Panc1 (cell line): ENCODE results near the gene CDKAL1. TPM values are rescaled to one million over a fixed set of nuclear protein-coding genes. Genes with fewer than 3 reads are reported as not detected.

Experiments
- ATAC-seq: fragments of 200-7000 bp; cut with Tn5 transposase; 2 replicates; pipeline ENCODE4 v1.9.1; 2020; ENCODE audit warnings: mild to moderate bottlenecking, moderate library complexity
- BruUV-seq: library from RNA; stranded (reverse); fragments of 400-500 nt; replicated peaks from 2 replicates; lab custom pipeline; 2021; lab: Mats Ljungman, UMichigan
- CTCF ChIA-PET: fragments of 300-600 bp; sonication (Branson Sonifier 250); formaldehyde crosslinking; loops from one replicate; lab custom pipeline; 2022; ENCODE audit warnings: antibody characterized with exemption; lab: Charles Lee
- POLR2A ChIA-PET: fragments of 300-600 bp; sonication (Branson Sonifier 250); formaldehyde crosslinking; loops from one replicate; lab custom pipeline; 2022; ENCODE audit warnings: antibody characterized with exemption; lab: Charles Lee
- DNase-seq: peaks from one replicate; pipeline ENCODE4 v3.0.0-alpha.2; 2010; ENCODE audit warnings: low read depth, low spot score
- H3K27ac ChIP-seq: 2 replicates; pipeline ENCODE4 v1.5.1; 2011; ENCODE audit warnings: mild to moderate bottlenecking, low read length, inconsistent platforms
- H3K27me3 ChIP-seq: fragments of 200-500 bp; sonication (Bioruptor generic); 2 replicates; pipeline ENCODE4 v1.6.0; 2014; ENCODE audit warnings: low read length, inconsistent platforms; ENCODE audit not compliant: control insufficient read depth, insufficient read depth
- H3K36me3 ChIP-seq: fragments of 200-500 bp; sonication (Bioruptor generic); 2 replicates; pipeline ENCODE4 v1.5.1; 2014; ENCODE audit warnings: inconsistent platforms, mild to moderate bottlenecking, low read length, moderate library complexity; ENCODE audit not compliant: control insufficient read depth, insufficient read depth
- H3K4me1 ChIP-seq: 2 replicates; pipeline ENCODE4 v1.5.1; 2011; ENCODE audit warnings: inconsistent platforms, mild to moderate bottlenecking, low read length, moderate library complexity; ENCODE audit not compliant: control insufficient read depth, insufficient read depth
- H3K4me3 ChIP-seq, 2 experiments: 2 replicates each; pipeline ENCODE4 v1.5.1; 2011 to 2012; ENCODE audit warnings: low read depth in 2 of 2, low read length in 2 of 2, mild to moderate bottlenecking in 2 of 2, inconsistent platforms in 1 of 2, moderate library complexity in 1 of 2
- H3K9me3 ChIP-seq: fragments of 200-500 bp; sonication (Bioruptor generic); 2 replicates; pipeline ENCODE4 v1.5.1; 2014; ENCODE audit warnings: low read depth, mild to moderate bottlenecking, inconsistent platforms, low read length, moderate library complexity; ENCODE audit not compliant: control insufficient read depth, insufficient read depth
- POLR2AphosphoS5 ChIP-seq: IDR thresholded peaks from 2 replicates; pipeline ENCODE4 v1.6.1; 2012; ENCODE audit warnings: mild to moderate bottlenecking, low read depth, low read length, moderate library complexity
- SIN3A ChIP-seq: IDR thresholded peaks from 2 replicates; pipeline ENCODE4 v1.6.1; 2012; ENCODE audit warnings: low read depth, mild to moderate bottlenecking, low read length, moderate library complexity, borderline replicate concordance; ENCODE audit not compliant: insufficient read depth
- TCF7L2 ChIP-seq: IDR thresholded peaks from 2 replicates; pipeline ENCODE4 v1.6.1; 2011; ENCODE audit warnings: mild to moderate bottlenecking, low read depth, low read length, inconsistent platforms
- in situ Hi-C: cut with HindIII; loops from 2 replicates; pipeline ENCODE4 v1.10.0; 2016; ENCODE audit warnings: low sequenced_read_pairs, low pct_unique_long_range_greater_than_20kb
- intact Hi-C: fragments of 100-400 bp; cut with micrococcal nuclease; formaldehyde crosslinking; loops from one replicate; pipeline ENCODE4 v1.10.0; 2022; ENCODE audit not compliant: unreplicated experiment
- total RNA-seq: library from RNA; stranded (reverse); gene quantifications from one replicate; pipeline ENCODE4 v1.2.1, GENCODE V29; 2021; ENCODE audit not compliant: unreplicated experiment
- TF ChIP-seq, protein P1 (sequence below): fragments of 450-650 bp; IDR thresholded peaks from 2 replicates; pipeline ENCODE4 v1.5.1; 2017; ENCODE audit warnings: mild to moderate bottlenecking
- TF ChIP-seq, protein P2 (sequence below), 2 experiments: IDR thresholded peaks; 2 replicates each; pipeline ENCODE4 v1.6.1; 2011 to 2012; ENCODE audit warnings: low read depth in 2 of 2, control low read depth in 1 of 2, low read length in 1 of 2, mild to moderate bottlenecking in 1 of 2, moderate library complexity in 1 of 2; ENCODE audit not compliant: insufficient read depth in 1 of 2

CDKAL1 gene
- total RNA-seq, 1 experiment from 2014 or later, result 14.5 TPM

DNA sequence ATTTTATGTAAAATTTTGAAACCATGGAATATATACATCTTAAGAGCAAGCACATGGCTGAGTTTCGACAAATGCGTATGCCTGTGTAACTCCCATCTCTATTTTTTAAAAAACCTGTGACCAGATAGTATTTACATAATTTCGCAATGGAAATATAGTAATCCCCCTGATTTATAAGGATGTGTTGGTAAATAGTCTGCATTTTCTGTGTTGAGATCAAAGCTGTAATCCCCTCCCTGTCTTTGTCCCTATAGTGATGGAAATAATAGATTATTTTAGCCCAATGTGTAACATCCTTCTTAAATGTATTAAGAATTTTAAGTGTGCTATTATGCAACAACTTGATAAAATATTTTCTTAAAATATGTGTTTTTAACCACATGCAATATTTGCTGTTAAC is 267.3 kb downstream of the CDKAL1 start:
- intact Hi-C loops (no loop called here), in situ Hi-C loops (no loop called here)
- TF ChIP-seq TCF7L2, result no peak
- TF ChIP-seq, protein P1, sequence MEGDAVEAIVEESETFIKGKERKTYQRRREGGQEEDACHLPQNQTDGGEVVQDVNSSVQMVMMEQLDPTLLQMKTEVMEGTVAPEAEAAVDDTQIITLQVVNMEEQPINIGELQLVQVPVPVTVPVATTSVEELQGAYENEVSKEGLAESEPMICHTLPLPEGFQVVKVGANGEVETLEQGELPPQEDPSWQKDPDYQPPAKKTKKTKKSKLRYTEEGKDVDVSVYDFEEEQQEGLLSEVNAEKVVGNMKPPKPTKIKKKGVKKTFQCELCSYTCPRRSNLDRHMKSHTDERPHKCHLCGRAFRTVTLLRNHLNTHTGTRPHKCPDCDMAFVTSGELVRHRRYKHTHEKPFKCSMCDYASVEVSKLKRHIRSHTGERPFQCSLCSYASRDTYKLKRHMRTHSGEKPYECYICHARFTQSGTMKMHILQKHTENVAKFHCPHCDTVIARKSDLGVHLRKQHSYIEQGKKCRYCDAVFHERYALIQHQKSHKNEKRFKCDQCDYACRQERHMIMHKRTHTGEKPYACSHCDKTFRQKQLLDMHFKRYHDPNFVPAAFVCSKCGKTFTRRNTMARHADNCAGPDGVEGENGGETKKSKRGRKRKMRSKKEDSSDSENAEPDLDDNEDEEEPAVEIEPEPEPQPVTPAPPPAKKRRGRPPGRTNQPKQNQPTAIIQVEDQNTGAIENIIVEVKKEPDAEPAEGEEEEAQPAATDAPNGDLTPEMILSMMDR, result no peak
- TF ChIP-seq SIN3A, result no peak
- TF ChIP-seq, protein P2, sequence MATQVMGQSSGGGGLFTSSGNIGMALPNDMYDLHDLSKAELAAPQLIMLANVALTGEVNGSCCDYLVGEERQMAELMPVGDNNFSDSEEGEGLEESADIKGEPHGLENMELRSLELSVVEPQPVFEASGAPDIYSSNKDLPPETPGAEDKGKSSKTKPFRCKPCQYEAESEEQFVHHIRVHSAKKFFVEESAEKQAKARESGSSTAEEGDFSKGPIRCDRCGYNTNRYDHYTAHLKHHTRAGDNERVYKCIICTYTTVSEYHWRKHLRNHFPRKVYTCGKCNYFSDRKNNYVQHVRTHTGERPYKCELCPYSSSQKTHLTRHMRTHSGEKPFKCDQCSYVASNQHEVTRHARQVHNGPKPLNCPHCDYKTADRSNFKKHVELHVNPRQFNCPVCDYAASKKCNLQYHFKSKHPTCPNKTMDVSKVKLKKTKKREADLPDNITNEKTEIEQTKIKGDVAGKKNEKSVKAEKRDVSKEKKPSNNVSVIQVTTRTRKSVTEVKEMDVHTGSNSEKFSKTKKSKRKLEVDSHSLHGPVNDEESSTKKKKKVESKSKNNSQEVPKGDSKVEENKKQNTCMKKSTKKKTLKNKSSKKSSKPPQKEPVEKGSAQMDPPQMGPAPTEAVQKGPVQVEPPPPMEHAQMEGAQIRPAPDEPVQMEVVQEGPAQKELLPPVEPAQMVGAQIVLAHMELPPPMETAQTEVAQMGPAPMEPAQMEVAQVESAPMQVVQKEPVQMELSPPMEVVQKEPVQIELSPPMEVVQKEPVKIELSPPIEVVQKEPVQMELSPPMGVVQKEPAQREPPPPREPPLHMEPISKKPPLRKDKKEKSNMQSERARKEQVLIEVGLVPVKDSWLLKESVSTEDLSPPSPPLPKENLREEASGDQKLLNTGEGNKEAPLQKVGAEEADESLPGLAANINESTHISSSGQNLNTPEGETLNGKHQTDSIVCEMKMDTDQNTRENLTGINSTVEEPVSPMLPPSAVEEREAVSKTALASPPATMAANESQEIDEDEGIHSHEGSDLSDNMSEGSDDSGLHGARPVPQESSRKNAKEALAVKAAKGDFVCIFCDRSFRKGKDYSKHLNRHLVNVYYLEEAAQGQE (IDR thresholded peaks at IDR 0.05; ENCODE audit: insufficient read depth in 1 of 2, low read depth in 2 of 2, low read length in 1 of 2), result no peak
- TF ChIP-seq POLR2AphosphoS5, result no peak
- Histone ChIP-seq H3K27me3 (no peaks in the 10 kb centered on the region), H3K36me3 (no peaks in the 10 kb centered on the region), H3K4me3 (no peak overlapping the region), H3K4me1 (no peaks in the 10 kb centered on the region), H3K27ac (no peak overlapping the region), H3K9me3 (no peaks in the 10 kb centered on the region)
- DNase-seq (no peak), ATAC-seq (no peak)
- POLR2A ChIA-PET, result no interaction called here
- CTCF ChIA-PET, result no interaction called here
- no TSS peak for BruUV-seq

DNA sequence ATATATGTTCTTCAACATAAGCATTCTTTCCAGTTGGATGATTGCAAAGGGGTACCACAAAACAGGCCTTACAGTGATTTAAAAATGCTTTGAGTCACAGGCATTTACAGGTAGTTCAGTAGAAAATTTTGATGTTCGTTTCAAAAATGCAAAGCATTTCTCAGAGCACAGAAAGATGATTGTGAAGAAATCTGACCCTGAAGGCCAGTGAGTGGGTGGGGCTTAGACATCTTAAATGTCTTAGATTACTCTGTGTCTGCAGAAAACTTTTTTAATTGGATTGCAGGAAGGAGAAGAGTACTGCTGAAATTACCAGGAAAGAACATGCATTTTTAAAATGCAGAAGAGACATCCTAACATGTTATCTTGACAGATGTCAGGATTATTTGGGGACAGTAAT is 268.3 kb downstream of the CDKAL1 start:
- ChIA-PET CTCF (no interaction called here), POLR2A (no interaction called here)
- no peak overlapping the region for H3K27ac ChIP-seq
- in situ Hi-C loops, result no loop called here
- no peaks in the 10 kb centered on the region for H3K36me3 ChIP-seq
- no peaks in the 10 kb centered on the region for H3K9me3 ChIP-seq
- intact Hi-C loops, result no loop called here
- TF ChIP-seq SIN3A (no peak), POLR2AphosphoS5 (no peak), TCF7L2 (no peak)
- TF ChIP-seq, protein P2 (IDR thresholded peaks at IDR 0.05; ENCODE audit: insufficient read depth in 1 of 2, low read depth in 2 of 2, low read length in 1 of 2), result no peak
- TF ChIP-seq, protein P1, result no peak
- ATAC-seq (no peak), DNase-seq (no peak)
- no peaks in the 10 kb centered on the region for H3K27me3 ChIP-seq
- no peak overlapping the region for H3K4me3 ChIP-seq
- H3K4me1 ChIP-seq, result no peaks in the 10 kb centered on the region
- BruUV-seq, result no TSS peak
